Fibroblast of lung (primary cell): ENCODE data around the gene CLTA. TPM values are rescaled to one million over a fixed set of nuclear protein-coding genes. Genes with fewer than 3 reads are reported as not detected.

Experiments
- DNase-seq, 2 donors: peaks; one replicate each; pipeline versions ENCODE4 v3.0.0 to v3.0.0-alpha.2; 2010; ENCODE audit warnings: low read depth in 2 of 2
- H2AFZ ChIP-seq: 2 replicates; pipeline ENCODE4 v1.5.1; 2012; ENCODE audit warnings: low read length, control low read depth, inconsistent platforms
- H3K27ac ChIP-seq: 2 replicates; pipeline ENCODE4 v1.5.1; 2011; ENCODE audit warnings: low read length, control low read depth; ENCODE audit not compliant: insufficient read depth
- H3K27me3 ChIP-seq: 2 replicates; pipeline ENCODE4 v1.5.1; 2011; ENCODE audit warnings: mild to moderate bottlenecking, low read length; ENCODE audit not compliant: control insufficient read depth, insufficient read depth
- H3K36me3 ChIP-seq: 2 replicates; pipeline ENCODE4 v1.5.1; 2011; ENCODE audit warnings: low read length; ENCODE audit not compliant: control insufficient read depth, insufficient read depth
- H3K4me1 ChIP-seq: 2 replicates; pipeline ENCODE4 v1.5.1; 2011; ENCODE audit warnings: low read length; ENCODE audit not compliant: control insufficient read depth, insufficient read depth; ENCODE audit errors: extremely low read depth
- H3K4me2 ChIP-seq: 2 replicates; pipeline ENCODE4 v1.5.1; 2011; ENCODE audit warnings: low read length, control low read depth; ENCODE audit not compliant: insufficient read depth; ENCODE audit errors: extremely low read depth
- H3K4me3 ChIP-seq, 4 experiments: fragments of 200-600 bp in 1 of 4; sonication (generic) in 1 of 4; replicated peaks in 1 of 4; 2 replicates each; pipeline ENCODE4 v1.5.1; 2011 to 2016; ENCODE audit warnings: low read length in 4 of 4, low read depth in 3 of 4, mild to moderate bottlenecking in 3 of 4, control low read depth in 2 of 4, inconsistent platforms in 1 of 4, mixed read lengths in 1 of 4; ENCODE audit not compliant: insufficient read depth in 1 of 4; ENCODE audit errors: control extremely low read depth in 1 of 4
- H3K79me2 ChIP-seq: 2 replicates; pipeline ENCODE4 v1.5.1; 2012; ENCODE audit warnings: mild to moderate bottlenecking, low read length, inconsistent platforms; ENCODE audit not compliant: control insufficient read depth, insufficient read depth
- H3K9ac ChIP-seq: 2 replicates; pipeline ENCODE4 v1.5.1; 2011; ENCODE audit warnings: mild to moderate bottlenecking, low read length, control low read depth; ENCODE audit not compliant: insufficient read depth
- H3K9me3 ChIP-seq: 2 replicates; pipeline ENCODE4 v1.5.1; 2012; ENCODE audit warnings: low read depth, low read length; ENCODE audit not compliant: control insufficient read depth, insufficient read depth
- H4K20me1 ChIP-seq: 2 replicates; pipeline ENCODE4 v1.5.1; 2011; ENCODE audit warnings: low read length; ENCODE audit not compliant: control insufficient read depth, insufficient read depth; ENCODE audit errors: extremely low read depth
- EZH2 ChIP-seq: IDR thresholded peaks from 2 replicates; pipeline ENCODE4 v1.5.1; 2012; ENCODE audit warnings: low read length, control low read depth, mild to moderate bottlenecking; ENCODE audit errors: missing control alignments
- polyA plus RNA-seq, 2 donors: library from polyadenylated mRNA; depleted of rRNA in 1 of 2; stranded (reverse) in 1 of 2; unstranded in 1 of 2; fragments of >200 nt; gene quantifications; 2 replicates each; pipeline ENCODE4 v1.2.1, GENCODE V29; 2011 to 2012; ENCODE audit warnings: missing spikeins in 1 of 2
- total RNA-seq: library from RNA; depleted of rRNA; stranded (reverse); fragments of >200 nt; gene quantifications from 2 replicates; pipeline ENCODE4 v1.2.1, GENCODE V29; 2014
- TF ChIP-seq, protein P1 (sequence below), 2 donors: IDR thresholded peaks in 1 of 2; conservative IDR thresholded peaks in 1 of 2; 1 replicate in 1 of 2; 2 replicates in 1 of 2; pipeline ENCODE4 v1.5.1; 2011 to 2012; ENCODE audit warnings: low read length in 2 of 2, control low read depth in 1 of 2, inconsistent platforms in 1 of 2, low read depth in 1 of 2, mild to moderate bottlenecking in 1 of 2

The CLTA gene
- total and polyA plus RNA-seq, 2 donors (not counting 1 experiment from before 2014, with no cell fraction given): 238 to 341 TPM

DNA sequence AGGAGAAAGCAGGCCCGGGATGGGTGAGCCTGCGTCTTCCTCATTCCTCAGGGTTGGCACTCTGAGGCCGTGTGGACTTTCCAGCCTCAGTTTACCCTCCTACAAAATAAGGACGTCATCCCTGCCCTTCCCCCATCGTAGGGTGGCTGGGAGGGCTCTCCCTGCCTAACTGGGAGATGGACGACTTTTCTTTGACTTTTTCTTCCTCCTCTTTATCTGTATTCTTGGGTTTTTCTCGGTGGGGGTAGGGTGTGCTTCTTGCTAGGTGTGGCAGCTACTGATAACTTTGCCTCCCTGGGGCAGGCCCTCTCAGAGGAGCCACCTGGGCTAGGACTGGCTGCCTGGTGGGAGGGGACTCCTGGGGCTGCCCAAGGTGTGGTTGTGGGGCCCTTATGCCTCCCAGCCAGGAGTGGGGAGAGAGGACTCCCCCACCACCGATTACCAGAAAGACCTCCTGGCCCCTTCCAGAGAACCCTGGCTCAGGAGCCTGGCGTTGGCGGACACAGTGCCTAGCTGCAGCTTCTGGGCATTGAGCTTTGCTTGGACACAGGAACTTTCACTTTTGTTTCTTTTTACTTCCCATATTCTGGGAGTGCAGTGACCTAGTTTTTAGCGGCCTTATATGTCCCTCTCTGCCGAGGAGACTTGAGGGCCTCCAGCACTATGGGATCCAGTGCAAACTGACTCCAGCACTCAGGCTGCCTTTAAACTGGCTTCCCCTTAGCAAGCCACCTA is 48.0 kb upstream of the CLTA start:
- H3K9me3 ChIP-seq: no peaks in the 10 kb centered on the region
- no peak for DNase-seq
- H4K20me1 ChIP-seq: no peaks in the 10 kb centered on the region
- H3K4me2 ChIP-seq: peak overlapping the region; percentile 66
- no peak overlapping the region for H3K9ac ChIP-seq
- TF ChIP-seq, protein P1, sequence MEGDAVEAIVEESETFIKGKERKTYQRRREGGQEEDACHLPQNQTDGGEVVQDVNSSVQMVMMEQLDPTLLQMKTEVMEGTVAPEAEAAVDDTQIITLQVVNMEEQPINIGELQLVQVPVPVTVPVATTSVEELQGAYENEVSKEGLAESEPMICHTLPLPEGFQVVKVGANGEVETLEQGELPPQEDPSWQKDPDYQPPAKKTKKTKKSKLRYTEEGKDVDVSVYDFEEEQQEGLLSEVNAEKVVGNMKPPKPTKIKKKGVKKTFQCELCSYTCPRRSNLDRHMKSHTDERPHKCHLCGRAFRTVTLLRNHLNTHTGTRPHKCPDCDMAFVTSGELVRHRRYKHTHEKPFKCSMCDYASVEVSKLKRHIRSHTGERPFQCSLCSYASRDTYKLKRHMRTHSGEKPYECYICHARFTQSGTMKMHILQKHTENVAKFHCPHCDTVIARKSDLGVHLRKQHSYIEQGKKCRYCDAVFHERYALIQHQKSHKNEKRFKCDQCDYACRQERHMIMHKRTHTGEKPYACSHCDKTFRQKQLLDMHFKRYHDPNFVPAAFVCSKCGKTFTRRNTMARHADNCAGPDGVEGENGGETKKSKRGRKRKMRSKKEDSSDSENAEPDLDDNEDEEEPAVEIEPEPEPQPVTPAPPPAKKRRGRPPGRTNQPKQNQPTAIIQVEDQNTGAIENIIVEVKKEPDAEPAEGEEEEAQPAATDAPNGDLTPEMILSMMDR (conservative IDR thresholded peaks at IDR 0.05 in 1 of 2, IDR thresholded peaks at IDR 0.05 in 1 of 2; ENCODE audit: low read depth in 1 of 2, low read length in 2 of 2): no peak
- no peak for TF ChIP-seq EZH2
- peak overlapping the region; percentile 47 for H2AFZ ChIP-seq
- H3K4me3 ChIP-seq: peak overlapping the region in 1 of 4 experiments; percentile 17
- no peaks in the 10 kb centered on the region for H3K27me3 ChIP-seq
- no peak overlapping the region for H3K27ac ChIP-seq
- peaks cover 8% of the 10 kb centered on the region for H3K4me1 ChIP-seq
- H3K79me2 ChIP-seq: no peaks in the 10 kb centered on the region
- peaks cover 2% of the 10 kb centered on the region for H3K36me3 ChIP-seq

DNA sequence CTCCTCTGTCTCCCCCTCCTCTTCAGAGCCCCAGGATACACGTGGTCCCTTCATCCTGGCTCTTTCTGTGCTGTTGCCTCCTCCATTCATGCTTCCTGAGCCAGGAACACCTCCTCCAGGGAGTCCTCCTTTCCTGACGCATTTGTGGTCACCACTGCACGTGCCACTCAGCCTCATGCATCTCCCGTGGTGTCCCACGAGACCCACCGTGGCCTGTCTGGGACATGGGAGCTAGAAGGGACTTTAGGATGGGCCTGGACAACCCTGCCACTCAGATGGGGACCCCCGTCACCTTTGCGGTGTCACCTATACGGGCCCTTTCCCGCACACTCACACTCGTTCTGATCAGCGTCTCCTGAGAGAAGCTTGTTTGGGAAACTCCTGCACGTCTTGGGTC is 47.5 kb upstream of the CLTA start:
- Histone ChIP-seq H3K27ac (no peak overlapping the region), H3K4me1 (peaks cover 8% of the 10 kb centered on the region), H3K9me3 (no peaks in the 10 kb centered on the region), H3K9ac (no peak overlapping the region), H3K36me3 (peaks cover 2% of the 10 kb centered on the region), H3K4me2 (peak overlapping the region; percentile 66), H3K4me3 (peak overlapping the region in 1 of 4 experiments; percentile 17), H2AFZ (peak overlapping the region; percentile 47), H3K79me2 (no peaks in the 10 kb centered on the region), H3K27me3 (no peaks in the 10 kb centered on the region), H4K20me1 (no peaks in the 10 kb centered on the region)
- no peak for TF ChIP-seq EZH2
- no peak for DNase-seq

DNA sequence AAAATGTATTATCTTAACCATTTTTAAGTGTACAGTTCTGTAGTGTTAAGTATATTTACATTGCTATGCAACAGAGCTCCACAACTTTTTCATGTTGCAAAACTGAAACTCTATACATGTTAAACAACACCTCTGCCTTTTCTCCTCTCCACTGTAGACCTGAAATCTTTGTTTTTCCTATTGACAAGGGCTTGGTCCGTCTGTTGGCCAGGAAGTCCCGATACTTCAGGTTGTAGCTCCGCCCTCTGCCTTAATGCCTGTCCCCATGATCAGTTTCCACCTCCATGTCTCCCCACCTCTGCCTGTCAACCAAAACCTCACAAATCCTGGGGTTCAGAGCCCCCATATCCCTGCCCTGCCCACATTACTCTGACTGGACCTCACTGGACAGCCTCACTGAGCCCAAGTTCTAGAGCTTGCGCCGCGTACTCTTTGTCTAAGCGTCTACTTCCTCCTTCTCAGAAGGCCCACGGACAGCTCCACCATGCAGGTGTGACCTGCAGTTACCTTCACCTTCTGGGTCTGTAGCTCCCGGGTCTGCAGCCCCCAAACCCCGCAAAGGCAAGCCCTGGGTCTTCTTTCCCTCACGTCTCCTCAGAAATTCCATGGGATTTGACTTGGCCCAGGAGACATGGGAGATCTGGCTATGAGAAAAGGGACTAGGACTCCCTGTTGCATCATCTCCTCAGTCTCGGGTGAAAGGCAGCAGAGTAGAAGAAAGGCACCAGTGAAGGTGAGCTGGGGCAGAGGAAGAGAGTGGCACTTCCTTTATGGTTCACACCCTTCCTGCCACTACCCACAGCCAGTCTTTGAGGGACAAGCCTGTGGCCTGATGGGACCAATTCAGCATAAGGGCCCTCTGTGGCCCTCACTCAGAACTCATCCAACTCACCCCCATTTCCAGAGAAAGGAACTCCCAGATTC is 46.1 kb upstream of the CLTA start:
- H2AFZ ChIP-seq: no peak overlapping the region
- no peak overlapping the region for H3K27ac ChIP-seq
- H3K9me3 ChIP-seq: no peaks in the 10 kb centered on the region
- H3K27me3 ChIP-seq: no peaks in the 10 kb centered on the region
- TF ChIP-seq, protein P1 (conservative IDR thresholded peaks at IDR 0.05 in 1 of 2, IDR thresholded peaks at IDR 0.05 in 1 of 2; ENCODE audit: low read depth in 1 of 2, low read length in 2 of 2): no peak
- TF ChIP-seq EZH2: no peak
- no peaks in the 10 kb centered on the region for H3K79me2 ChIP-seq
- DNase-seq: no peak
- H3K4me1 ChIP-seq: peaks cover 20% of the 10 kb centered on the region
- no peak overlapping the region for H3K4me2 ChIP-seq
- H3K36me3 ChIP-seq: peaks cover 4% of the 10 kb centered on the region
- H3K4me3 ChIP-seq: no peak overlapping the region
- no peaks in the 10 kb centered on the region for H4K20me1 ChIP-seq
- H3K9ac ChIP-seq: no peak overlapping the region
